IPS-18c (cell line): ENCODE measurements around the gene METTL17.

Source experiments
- H3K4me3 ChIP-seq: 2 replicates; pipeline ENCODE4 v1.7.0; 2013; ENCODE audit warnings: low read depth, mild to moderate bottlenecking, low read length, moderate library complexity; ENCODE audit not compliant: insufficient read depth
- H3K9me3 ChIP-seq: one replicate; pipeline ENCODE4 v1.6.1; 2013; ENCODE audit warnings: mild to moderate bottlenecking, low read length, moderate library complexity; ENCODE audit not compliant: control insufficient read depth, insufficient read depth

The METTL17 gene

DNA sequence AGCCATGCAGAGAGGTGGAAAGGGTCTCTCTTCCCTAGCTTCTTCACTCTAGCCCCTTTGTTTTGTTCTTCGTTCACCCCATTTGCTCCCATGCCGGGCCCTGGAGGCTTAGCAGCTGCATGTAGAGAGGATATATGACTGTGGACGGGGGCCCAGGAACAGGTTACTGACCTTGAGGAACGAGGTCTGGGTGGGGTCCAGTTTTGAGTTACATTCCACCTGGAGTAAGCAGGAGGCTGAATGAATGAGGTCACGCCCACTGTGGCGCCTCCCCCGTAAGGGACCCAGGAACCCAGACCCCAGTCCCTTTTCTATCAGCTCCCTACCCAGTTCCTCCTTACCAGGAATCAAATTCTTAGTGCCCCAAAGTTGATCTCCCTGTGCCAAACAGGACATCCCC lies 28.5 kb downstream of the METTL17 start:
- no peaks in the 10 kb centered on the region for H3K9me3 ChIP-seq
- H3K4me3 ChIP-seq: no peak overlapping the region

DNA sequence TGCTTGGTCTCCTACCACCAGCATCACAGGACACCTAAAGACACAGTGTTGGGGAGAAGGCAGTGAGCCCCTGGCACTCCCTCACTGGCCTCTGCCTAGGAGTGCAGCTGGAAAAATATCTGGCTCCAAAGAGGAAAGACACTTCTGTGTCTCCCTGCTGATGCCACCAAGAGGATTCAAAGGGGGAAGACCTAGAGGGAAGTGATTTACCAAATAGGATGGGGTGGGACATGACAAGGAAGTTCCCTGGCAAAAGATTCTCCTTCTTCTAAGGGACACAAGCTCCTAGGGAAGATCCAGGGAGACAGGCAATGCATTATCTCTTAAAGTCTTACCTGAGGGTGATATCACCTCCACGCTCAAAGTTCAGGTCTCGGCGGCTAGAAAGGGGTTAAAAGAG lies 29.0 kb downstream of the METTL17 start:
- Histone ChIP-seq H3K4me3 (no peak overlapping the region), H3K9me3 (no peaks in the 10 kb centered on the region)

DNA sequence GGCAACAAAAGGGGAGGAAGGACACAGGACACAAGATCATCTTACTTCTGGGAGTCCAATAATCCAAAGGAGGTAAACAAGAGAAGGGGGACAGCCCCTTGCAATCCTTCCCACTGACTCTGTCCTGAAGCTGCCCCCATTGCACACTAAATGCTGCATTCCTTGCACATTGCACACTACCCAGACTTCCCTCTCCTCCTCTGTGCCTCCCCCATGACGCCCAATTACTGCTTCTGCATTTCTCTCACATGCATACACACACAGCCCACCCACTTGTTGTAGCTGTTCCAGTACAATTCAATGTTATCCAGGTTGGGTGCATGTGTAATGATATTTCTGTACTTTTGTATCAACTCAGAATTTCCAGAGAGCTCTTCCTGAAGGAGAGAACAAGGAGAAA lies 29.6 kb downstream of the METTL17 start:
- Histone ChIP-seq H3K9me3 (no peaks in the 10 kb centered on the region), H3K4me3 (no peak overlapping the region)

DNA sequence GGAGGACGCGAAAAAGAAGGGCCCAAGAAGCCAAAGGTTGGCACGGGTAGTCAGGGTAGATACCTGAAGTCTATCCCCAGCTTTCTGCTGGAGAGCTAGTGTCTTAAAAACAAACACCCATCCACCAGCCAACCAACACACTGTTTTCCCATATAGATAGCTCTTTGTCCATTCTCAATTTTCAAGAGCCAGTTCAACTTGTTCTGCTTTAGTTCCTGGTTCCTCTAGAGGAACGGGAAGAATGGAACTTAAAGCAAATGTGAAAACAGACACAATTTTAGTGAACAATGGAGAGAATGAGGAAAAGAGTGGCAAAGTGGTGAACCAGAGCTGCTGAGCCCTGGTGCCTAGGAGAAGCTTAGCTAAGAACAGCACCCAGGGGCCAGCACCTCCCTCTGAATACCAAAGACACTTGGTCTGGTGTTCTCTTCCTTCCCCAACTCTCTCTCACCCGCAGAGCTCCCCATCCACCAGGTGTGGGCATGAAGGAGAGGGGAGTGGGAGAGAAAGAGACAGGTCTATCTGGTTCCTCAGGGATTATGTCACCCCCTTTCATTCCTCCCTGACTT lies 31.3 kb downstream of the METTL17 start:
- no peak overlapping the region for H3K4me3 ChIP-seq
- H3K9me3 ChIP-seq: no peaks in the 10 kb centered on the region

DNA sequence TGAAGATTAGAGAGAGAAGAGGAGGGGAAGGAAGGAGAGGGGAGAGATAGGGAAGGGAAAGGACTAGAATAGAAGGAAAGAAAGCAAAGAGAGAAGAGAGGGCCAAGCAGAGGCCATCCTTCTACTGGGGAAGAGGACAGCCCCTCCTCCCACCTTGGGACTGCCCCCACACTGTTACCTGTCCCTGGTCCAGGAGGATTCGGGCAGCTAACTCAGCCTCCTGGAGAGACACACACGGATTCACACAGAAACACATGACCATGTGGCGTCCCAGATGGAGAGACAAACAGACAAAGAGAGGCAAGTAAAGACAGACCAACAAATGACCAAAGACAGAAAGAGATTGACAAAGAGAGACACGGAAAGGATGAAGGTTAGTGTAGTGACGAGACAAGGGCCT lies 32.9 kb downstream of the METTL17 start:
- no peak overlapping the region for H3K4me3 ChIP-seq
- no peaks in the 10 kb centered on the region for H3K9me3 ChIP-seq

DNA sequence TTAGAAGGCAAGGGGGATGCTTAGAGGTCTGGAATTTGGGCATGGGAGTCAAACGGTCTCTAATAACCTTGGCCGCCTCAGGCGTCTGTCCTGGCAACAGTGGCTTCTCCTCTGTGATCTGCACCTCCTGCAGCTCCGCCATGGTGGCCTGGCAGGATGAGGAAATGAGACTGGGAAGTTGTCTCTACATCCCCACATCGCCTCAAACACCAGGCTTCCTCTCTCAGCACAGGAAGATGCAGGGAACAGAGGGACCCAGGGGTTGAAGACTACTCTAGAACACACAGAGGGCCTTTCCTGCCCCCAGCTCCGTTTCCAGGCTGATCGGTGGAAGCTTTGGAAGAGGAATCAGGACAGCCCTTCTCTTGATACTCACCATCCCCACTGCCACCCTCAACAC lies 33.4 kb downstream of the METTL17 start:
- no peaks in the 10 kb centered on the region for H3K9me3 ChIP-seq
- no peak overlapping the region for H3K4me3 ChIP-seq

DNA sequence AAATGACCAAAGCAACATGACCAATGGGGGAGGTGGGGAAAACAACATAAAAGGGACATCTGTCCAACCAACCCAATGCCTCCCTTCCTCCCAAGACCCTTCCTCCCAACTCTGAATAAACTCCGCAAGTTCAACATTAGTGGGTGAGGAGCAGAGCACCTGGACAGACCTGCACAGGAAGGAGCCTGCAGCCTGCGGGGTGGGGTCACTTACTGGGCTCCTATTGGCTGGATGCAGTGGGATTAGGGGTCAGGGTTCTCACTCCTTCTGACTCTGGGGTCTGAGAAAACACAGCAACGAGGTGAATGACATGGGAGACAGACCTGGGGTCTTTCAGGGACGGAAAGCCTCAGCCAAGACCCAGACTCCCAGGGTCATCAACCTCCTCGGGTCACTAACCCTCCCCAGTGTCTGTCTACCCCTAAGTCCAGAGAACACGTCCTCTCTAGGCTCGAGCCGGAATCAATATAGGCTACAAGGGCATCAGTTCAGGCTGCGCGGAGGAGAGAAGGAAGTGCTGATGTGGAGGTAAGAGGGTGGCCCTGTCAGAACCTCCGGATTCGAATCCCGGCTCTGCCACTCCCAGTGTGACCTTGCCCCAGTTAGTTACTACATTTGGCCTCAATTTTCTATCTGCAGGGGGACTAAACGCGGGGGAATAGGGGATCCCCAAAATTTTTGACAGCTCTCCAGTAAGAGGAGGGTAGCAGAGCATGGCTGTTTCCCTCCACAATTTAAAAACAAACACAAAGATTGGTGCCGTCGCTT lies 34.2 kb downstream of the METTL17 start:
- Histone ChIP-seq H3K4me3 (peak overlapping the region; percentile 74), H3K9me3 (no peaks in the 10 kb centered on the region)

DNA sequence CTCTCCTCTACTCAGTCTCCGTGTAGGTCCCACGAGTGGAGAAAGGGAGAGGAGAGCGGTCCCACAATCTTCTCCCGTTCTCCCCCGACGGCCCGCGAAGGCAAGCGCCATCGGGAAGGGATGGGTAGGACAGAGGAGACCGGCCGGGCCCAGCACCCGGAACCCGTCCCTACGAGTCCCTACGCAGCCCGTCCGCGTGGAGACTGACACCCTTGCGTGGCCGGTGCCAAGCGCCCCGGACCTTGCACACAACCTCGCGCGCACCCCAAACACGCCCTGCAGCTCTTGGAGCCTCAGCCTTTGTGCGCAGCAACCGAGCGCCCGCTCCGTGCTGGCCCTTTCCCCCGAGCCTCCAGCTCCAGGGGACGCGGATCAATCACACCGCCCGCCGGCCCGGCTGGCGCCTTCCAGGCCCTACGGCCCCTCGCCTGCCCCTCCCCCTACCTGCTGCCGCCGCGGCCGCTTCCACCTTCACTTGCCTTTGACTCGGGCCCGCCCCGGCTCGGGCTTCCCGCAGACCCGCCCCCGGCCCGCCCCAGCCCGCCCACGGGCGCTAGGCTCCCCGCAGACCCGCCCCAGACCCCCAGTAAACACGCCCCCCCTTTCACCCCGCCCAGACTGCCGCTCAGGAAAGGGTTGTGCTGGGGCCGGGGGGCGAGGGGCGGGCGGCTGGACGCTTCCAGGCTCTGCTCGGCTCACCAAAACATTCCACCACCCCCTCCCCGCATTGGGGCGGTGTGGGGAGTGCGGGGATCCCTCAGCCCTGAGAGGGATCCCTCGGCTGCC lies 35.0 kb downstream of the METTL17 start, which contains the start of gene NDRG2:
Gene NDRG2, minus strand, starts transcription at position 477 of the 786 bp plus-strand sequence. CDS start 1,746 bp downstream, outside the sequence.
- no peaks in the 10 kb centered on the region for H3K9me3 ChIP-seq
- H3K4me3 ChIP-seq: peak within 1 kb of the TSS; percentile 74

DNA sequence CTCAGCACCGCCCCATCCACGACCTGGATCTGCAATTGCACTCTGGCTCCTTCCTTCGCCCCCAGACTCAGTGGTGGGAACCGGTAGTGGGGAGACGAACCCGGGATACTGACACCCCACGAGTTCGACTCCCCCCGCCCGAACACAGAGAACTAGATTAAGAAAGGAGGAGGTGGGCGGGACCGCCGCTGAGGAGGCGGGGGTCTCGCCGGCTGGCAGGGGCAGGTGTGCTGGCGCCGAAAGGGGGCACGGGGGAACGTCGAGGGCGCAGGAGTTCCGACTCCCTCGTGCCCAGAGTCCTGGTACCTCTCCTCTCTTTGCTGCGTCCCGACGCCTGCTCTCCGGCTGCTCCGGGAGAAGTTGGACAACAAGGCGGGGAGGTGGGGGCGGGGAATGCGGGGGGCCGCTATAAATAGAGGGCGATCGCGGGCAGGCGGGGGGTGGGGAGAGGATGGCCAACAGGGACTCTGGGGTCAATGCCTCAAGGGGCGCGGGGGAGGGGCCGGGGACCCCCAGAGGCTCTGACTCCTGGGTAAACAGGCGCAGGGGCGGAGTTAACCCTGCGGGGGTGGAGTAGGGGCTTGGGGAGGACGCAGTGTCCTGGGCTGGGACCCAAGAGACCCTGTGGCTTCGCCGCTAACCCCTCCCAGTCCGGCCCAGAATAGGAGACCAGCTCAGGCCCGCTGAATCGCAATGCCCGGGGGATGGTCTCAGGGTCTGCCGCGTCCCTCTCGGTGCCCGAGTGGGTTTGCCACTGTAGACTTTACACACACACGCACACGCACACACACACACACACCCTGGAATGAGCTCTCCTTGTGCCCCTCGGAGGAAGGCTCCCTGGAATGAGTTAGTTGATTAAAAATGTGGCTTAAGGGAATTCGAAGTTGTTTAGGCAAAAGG lies 35.8 kb downstream of the METTL17 start:
- Histone ChIP-seq H3K9me3 (no peaks in the 10 kb centered on the region), H3K4me3 (peak overlapping the region; percentile 71)

DNA sequence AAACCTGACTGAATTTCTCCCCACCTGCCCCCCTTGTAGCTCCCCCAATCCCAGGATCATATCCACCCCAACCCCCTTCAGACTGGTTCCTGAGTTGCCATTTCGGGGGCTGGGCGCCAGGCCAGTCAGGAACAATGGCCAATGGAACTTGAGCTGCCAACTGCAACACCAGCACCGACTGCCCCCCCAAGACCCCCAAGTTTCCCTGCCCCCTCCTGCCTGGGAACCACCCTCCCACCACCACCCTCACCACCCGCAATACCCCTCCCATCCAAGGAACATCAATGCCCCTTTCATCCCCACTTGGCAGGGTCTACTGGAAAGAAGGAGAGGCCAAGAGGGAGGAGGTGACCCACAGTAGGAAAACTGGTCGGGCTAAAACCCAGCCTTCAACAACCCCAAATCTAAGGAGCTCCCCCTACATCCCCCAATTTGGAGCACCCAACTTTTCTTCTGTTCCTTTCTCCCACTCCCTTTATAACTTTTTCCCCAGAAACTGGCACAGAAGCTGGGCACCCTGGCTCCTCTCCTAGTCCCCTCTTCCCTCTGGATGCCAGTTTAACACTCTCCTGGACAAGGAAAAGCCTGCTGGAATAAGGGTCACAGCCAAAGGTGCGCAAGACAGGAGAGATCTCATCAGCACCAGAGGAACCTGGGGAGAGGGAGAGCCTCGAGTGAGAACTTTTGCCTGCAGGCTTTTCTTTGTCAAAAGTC lies 36.7 kb downstream of the METTL17 start:
- peak overlapping the region; percentile 43; the same call in 1 of the 2 replicates for H3K4me3 ChIP-seq
- no peaks in the 10 kb centered on the region for H3K9me3 ChIP-seq

DNA sequence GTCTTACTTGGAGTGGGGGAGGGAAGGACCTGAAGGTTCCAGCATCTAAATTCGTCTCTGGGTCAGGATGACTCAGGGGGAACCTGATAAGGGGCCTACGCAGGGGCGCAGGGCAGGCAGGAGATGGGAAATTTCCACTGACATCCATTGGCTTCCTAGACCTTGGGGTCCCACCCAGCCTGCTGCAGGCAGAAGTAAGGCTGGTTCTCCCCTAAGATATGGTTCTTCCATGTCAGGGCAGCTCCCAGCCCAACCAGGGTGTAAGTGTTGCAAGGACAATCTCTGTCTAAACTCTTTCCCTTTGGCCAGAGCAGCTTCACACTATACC lies 37.2 kb downstream of the METTL17 start:
- no peaks in the 10 kb centered on the region for H3K9me3 ChIP-seq
- H3K4me3 ChIP-seq: no peak overlapping the region

DNA sequence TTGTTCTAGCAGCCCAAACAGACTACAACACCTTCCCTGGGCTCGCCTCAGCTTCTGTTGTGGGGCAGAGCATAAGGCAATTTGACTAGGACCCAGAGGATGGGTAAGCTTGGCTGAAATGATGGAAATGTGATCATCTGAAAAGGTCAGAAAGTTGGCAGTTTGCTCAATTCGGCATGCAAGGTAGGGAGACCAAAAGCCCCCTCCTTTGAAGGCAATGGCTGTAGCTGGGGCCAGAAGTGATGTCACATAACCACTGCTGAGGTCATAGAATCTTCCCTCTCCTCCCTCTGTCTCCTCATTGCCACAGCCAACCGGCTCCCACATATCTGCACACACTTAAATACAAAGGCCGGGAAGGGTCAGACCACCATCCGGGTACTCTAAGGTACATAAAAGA lies 40.1 kb downstream of the METTL17 start, which contains the start of gene TPPP2:
Gene TPPP2, plus strand, starts transcription at position 301 of the 400 bp plus-strand sequence. CDS start 365 bp downstream, outside the sequence.
- Histone ChIP-seq H3K9me3 (no peaks in the 10 kb centered on the region), H3K4me3 (no peak within 1 kb of the TSS)

DNA sequence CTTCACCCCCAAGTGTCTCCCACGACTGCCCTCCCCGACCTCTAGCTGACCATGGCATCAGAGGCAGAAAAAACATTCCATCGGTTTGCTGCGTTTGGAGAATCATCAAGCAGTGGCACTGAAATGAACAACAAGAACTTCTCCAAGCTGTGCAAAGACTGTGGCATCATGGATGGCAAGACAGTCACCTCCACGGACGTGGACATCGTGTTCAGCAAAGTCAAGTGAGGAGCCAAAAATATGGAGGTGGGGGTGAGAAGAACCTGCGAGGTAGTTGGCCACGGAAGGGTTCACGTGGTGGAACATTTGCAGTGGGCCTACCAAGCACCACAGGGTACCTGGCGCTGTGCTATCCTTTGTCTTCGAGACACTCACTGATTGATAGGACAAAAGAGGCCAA lies 40.8 kb downstream of the METTL17 start:
- H3K9me3 ChIP-seq: no peaks in the 10 kb centered on the region
- H3K4me3 ChIP-seq: no peak overlapping the region

DNA sequence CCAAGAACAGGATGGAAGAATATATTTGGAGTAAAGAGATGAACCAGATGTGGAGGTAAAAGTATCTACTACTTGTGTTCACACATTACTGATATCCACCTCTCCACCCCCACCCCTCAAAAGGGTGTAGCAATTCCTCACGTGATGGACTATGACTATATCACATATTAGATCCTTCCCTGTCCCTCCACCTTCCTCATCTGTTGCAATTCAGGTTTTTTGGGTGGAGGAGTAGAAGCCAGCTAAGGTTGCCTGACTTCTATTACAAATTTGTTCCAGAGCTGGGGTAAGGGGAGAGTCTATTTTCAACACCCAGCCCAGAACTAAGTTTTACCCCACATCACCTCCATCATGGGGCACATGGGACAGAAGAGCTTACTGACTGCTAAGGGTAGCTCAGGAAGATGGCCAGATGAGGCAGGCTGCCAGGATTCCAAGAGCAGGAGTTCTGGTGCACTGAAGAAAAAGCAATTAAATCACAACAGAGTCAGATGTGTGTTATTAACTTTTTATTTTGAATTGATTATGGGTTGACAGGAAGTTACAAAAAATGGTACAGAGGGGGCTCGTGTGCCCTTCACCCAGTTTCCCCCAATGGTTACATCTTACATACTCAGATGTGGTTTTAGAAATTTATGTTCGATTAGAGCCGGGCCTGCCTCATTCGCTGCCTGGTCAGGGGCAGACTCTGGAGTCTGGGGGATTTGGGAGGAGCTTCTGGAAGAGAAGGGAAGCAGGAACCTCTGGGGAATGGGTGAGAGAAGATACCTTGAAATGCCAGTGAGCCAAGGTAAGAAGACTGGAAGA lies 42.7 kb downstream of the METTL17 start:
- H3K4me3 ChIP-seq: no peak overlapping the region
- no peaks in the 10 kb centered on the region for H3K9me3 ChIP-seq

DNA sequence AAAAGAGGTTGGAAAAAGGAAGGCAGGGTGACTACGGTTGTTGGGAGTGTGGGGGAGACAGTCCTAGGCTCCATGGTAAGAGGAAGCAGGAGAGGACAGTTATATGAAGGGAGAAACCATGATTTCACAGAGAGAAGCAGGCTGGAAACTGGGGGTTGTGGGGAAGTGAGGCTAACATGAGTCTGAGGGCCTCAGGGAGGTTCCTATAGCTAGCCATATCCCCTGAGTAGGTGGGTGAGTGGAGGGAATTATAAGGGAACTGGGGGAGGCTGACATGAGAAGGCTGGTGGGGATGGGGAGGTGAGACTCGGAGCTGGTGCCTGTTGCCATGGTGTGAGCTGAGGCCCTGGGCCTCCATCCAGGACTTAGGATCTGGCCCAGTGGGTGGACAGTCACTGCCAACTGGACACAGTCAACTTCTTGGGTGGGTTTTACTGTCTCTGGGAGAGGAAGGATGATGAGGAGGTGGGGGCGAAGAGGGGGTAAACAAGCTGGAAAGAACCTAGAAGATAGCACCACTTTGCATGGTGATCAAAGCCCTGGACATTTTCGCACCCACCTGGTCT lies 43.4 kb downstream of the METTL17 start:
- H3K9me3 ChIP-seq: no peaks in the 10 kb centered on the region
- no peak overlapping the region for H3K4me3 ChIP-seq

DNA sequence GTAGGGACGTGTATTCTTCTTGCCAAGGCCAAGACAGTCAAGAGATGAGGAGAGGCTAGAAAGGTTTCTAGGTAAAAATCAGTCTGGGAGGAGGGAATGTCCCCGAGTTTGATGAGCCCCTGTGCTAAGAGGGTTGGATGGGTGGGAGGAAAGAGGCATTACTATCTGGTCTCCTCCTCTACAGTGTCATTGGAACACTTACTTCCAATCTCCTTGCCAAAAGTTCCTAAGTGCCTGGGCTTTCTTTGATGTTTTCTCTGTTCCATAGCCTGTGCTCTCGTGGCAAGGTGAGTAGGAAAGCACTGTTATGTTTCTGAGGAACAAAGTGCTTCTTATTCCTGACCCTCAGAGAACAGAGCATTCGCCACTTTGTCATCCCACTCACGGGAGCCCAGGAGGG lies 44.9 kb downstream of the METTL17 start, which contains the start of gene RNASE13:
Gene RNASE13, minus strand, starts transcription at position 101 of the 400 bp plus-strand sequence. CDS start 519 bp downstream, outside the sequence.
- H3K9me3 ChIP-seq: no peaks in the 10 kb centered on the region
- no peak within 1 kb of the TSS for H3K4me3 ChIP-seq
